GM12878 (cell line): Measurements from ENCODE around the gene CIPC. TPM values are rescaled to one million over a fixed set of nuclear protein-coding genes. Genes with fewer than 3 reads are reported as not detected.

Experiments
- ATF3 ChIP-seq: IDR thresholded peaks from 2 replicates; pipeline ENCODE4 v1.6.1; 2011; ENCODE audit warnings: low read depth, mild to moderate bottlenecking, low read length, moderate library complexity, borderline replicate concordance; ENCODE audit errors: extremely low read depth
- E4F1 ChIP-seq: fragments of 450-650 bp; IDR thresholded peaks from 2 replicates; pipeline ENCODE4 v1.6.1; 2018; ENCODE audit warnings: borderline replicate concordance, mild to moderate bottlenecking; ENCODE audit not compliant: partially characterized antibody
- EP300 ChIP-seq, 2 experiments: fragments of 150-350 bp in 1 of 2; IDR thresholded peaks; 2 replicates each; pipeline ENCODE4 v1.6.1; 2011 to 2012; ENCODE audit warnings: low read depth in 2 of 2, low read length in 2 of 2, borderline replicate concordance in 1 of 2, improper control_type of control experiment in 1 of 2, inconsistent platforms in 1 of 2; ENCODE audit not compliant: control insufficient read depth in 1 of 2
- EZH2 ChIP-seq: IDR thresholded peaks from 2 replicates; pipeline ENCODE4 v1.6.1; 2012; ENCODE audit warnings: low read depth, mild to moderate bottlenecking, control low read depth, inconsistent platforms, low read length, borderline replicate concordance; ENCODE audit not compliant: control insufficient read depth
- FOXK2 ChIP-seq: fragments of 450-650 bp; IDR thresholded peaks from 2 replicates; pipeline ENCODE4 v1.6.1; 2017; ENCODE audit warnings: mild to moderate bottlenecking, moderate library complexity
- HDAC6 ChIP-seq: fragments of 200-600 bp; sonication (generic); IDR thresholded peaks from one replicate; pipeline ENCODE4 v1.8.0; 2017; ENCODE audit warnings: antibody characterized with exemption; ENCODE audit not compliant: unreplicated experiment
- NFXL1 ChIP-seq: fragments of 450-650 bp; IDR thresholded peaks from 2 replicates; pipeline ENCODE4 v1.6.1; 2017; ENCODE audit warnings: antibody characterized with exemption, mild to moderate bottlenecking, borderline replicate concordance
- NFYA ChIP-seq: IDR thresholded peaks from 2 replicates; pipeline ENCODE4 v1.6.1; 2011; ENCODE audit warnings: low read depth, mild to moderate bottlenecking, low read length, improper control_type of control experiment, borderline replicate concordance
- NRF1 ChIP-seq: conservative IDR thresholded peaks from 2 replicates; pipeline ENCODE4 v1.6.1; 2011; ENCODE audit warnings: mild to moderate bottlenecking, low read depth, low read length, improper control_type of control experiment
- PAX5 ChIP-seq: IDR thresholded peaks from 2 replicates; pipeline ENCODE4 v1.6.1; 2011; ENCODE audit warnings: low read depth, low read length, borderline replicate concordance
- SIX5 ChIP-seq: IDR thresholded peaks from 2 replicates; pipeline ENCODE4 v1.6.1; 2011; ENCODE audit warnings: mild to moderate bottlenecking, low read depth, low read length, moderate library complexity; ENCODE audit not compliant: severe bottlenecking
- SMARCA5 ChIP-seq: fragments of 450-650 bp; IDR thresholded peaks from 2 replicates; pipeline ENCODE4 v1.6.1; 2017; ENCODE audit warnings: mild to moderate bottlenecking
- SMC3 ChIP-seq: IDR thresholded peaks from 2 replicates; pipeline ENCODE4 v1.6.1; 2011; ENCODE audit warnings: low read length, improper control_type of control experiment, borderline replicate concordance
- polyA plus RNA-seq, 11 experiments: library from polyadenylated mRNA; depleted of rRNA in 4 of 11; unstranded in 6 of 11; stranded (reverse) in 5 of 11; fragments of >200 nt; fragmentation: Nextera tagmentation in 4 of 11; fragmentation: Illumina TruSeq in 1 of 11; extraction: Ambion mirVana in 4 of 11; extraction: Trizol in 1 of 11; gene quantifications; 1 replicate in 1 of 11; 2 replicates in 10 of 11; pipeline versions ENCODE4 v1.2.1 to v1.2.3, GENCODE V29; 2011 to 2016; ENCODE audit warnings: inconsistent platforms in 2 of 11, missing spikeins in 2 of 11, low read depth in 1 of 11
- total RNA-seq, 4 experiments: library from RNA; depleted of rRNA in 3 of 4; stranded (reverse); fragments of >200 nt in 3 of 4; fragmentation: Illumina TruSeq in 1 of 4; extraction: Trizol in 1 of 4; gene quantifications; 2 replicates each; pipeline versions ENCODE4 v1.2.1 to v1.2.3, GENCODE V29; 2013 to 2021

The CIPC gene
- total and polyA plus RNA-seq, 10 of the 15 experiments (the other 5 are each of a cell fraction or from before 2014, with no cell fraction given), result 5.6 to 29.5 (median 16.5) TPM

GRCh38 chr14:77120771-77121743 lies 23.0 kb downstream of the CIPC start (continued):
- TF ChIP-seq ATF3, result no peak
- no peak for TF ChIP-seq SMC3
- TF ChIP-seq HDAC6, result no peak
- no peak for TF ChIP-seq E4F1
- TF ChIP-seq NFXL1, result no peak
- peak; percentile 97 for TF ChIP-seq PAX5
- peak; percentile 84 to 89 for TF ChIP-seq EP300 (IDR thresholded peaks at IDR 0.05; ENCODE audit: borderline replicate concordance in 1 of 2, control insufficient read depth in 1 of 2, low read depth in 2 of 2, low read length in 2 of 2)
- TF ChIP-seq FOXK2, result no peak
- TF ChIP-seq NRF1, result no peak
- no peak for TF ChIP-seq NFYA
- no peak for TF ChIP-seq SMARCA5
- TF ChIP-seq EZH2, result no peak
- no peak for TF ChIP-seq SIX5
